ENCODE results near the gene SREK1IP1. TPM values are rescaled to one million over a fixed set of nuclear protein-coding genes. Genes with fewer than 3 reads are reported as not detected.
A peak's percentile ranks its signal among the peaks of the same experiment; 100 is the strongest.

SREK1IP1 gene
- total and polyA plus RNA-seq, 4 donors: 13.6 to 21.7 (median 13.9) TPM

GRCh38 chr5:64693636-64694035 lies 74.9 kb downstream of the SREK1IP1 start:
- no peak for DNase-seq (ENCODE audit: low read depth in 4 of 6, low spot score in 6 of 6)
- H3K36me3 ChIP-seq (ENCODE audit: control insufficient read depth, insufficient read depth, low read length): no peaks in the 10 kb centered on the region
- no peak overlapping the region for H3K4me3 ChIP-seq (ENCODE audit: low read depth, low read length)
- H3K27me3 ChIP-seq (ENCODE audit: control insufficient read depth, insufficient read depth, low read length): peaks cover 20% of the 10 kb centered on the region
- WGBS (ENCODE audit: insufficient coverage): 83% methylated on average over 1 of the region's 2 CpGs
- H3K27ac ChIP-seq (ENCODE audit: low read depth, low read length): no peak overlapping the region
- H3K9me3 ChIP-seq (ENCODE audit: control insufficient read depth, insufficient read depth, low read length): no peaks in the 10 kb centered on the region
- peaks cover 14% of the 10 kb centered on the region for H3K4me1 ChIP-seq (ENCODE audit: control insufficient read depth, insufficient read depth, low read length)

GRCh38 chr5:64691291-64691690 lies 77.2 kb downstream of the SREK1IP1 start:
- WGBS (ENCODE audit: insufficient coverage): no CpG with 5 or more reads among the region's 3 CpGs
- no peak overlapping the region for H3K4me3 ChIP-seq (ENCODE audit: low read depth, low read length)
- peaks cover 20% of the 10 kb centered on the region for H3K27me3 ChIP-seq (ENCODE audit: control insufficient read depth, insufficient read depth, low read length)
- H3K27ac ChIP-seq (ENCODE audit: low read depth, low read length): no peak overlapping the region
- H3K4me1 ChIP-seq (ENCODE audit: control insufficient read depth, insufficient read depth, low read length): peaks cover 14% of the 10 kb centered on the region
- no peaks in the 10 kb centered on the region for H3K9me3 ChIP-seq (ENCODE audit: control insufficient read depth, insufficient read depth, low read length)
- no peaks in the 10 kb centered on the region for H3K36me3 ChIP-seq (ENCODE audit: control insufficient read depth, insufficient read depth, low read length)
- DNase-seq (ENCODE audit: low read depth in 4 of 6, low spot score in 6 of 6): no peak

- Histone ChIP-seq H3K27me3 (ENCODE audit: control insufficient read depth, insufficient read depth, low read length) (peaks cover 20% of the 10 kb centered on the region), H3K4me3 (ENCODE audit: low read depth, low read length) (peak within 1 kb of the TSS; percentile 35), H3K36me3 (ENCODE audit: control insufficient read depth, insufficient read depth, low read length) (no peaks in the 10 kb centered on the region), H3K9me3 (ENCODE audit: control insufficient read depth, insufficient read depth, low read length) (no peaks in the 10 kb centered on the region), H3K4me1 (ENCODE audit: control insufficient read depth, insufficient read depth, low read length) (peaks cover 14% of the 10 kb centered on the region), H3K27ac (ENCODE audit: low read depth, low read length) (no peak within 1 kb of the TSS)
- WGBS (ENCODE audit: insufficient coverage): under 1% methylated on average over 71 of the region's 71 CpGs
- DNase-seq (ENCODE audit: low read depth in 4 of 6, low spot score in 6 of 6): peak in 3 of 6 donors; percentile 9 to 65 (median 49)
These were observed 77.9 kb downstream of the SREK1IP1 start, which contains the start of gene SHISAL2B for GRCh38 chr5:64690417-64691151. TSS of gene SHISAL2B (plus strand) at chr5:64690503. CDS start at chr5:64690624, 121 bp downstream.

- peak overlapping the region; percentile 35 for H3K4me3 ChIP-seq (ENCODE audit: low read depth, low read length)
- H3K27ac ChIP-seq (ENCODE audit: low read depth, low read length): no peak overlapping the region
- peaks cover 14% of the 10 kb centered on the region for H3K4me1 ChIP-seq (ENCODE audit: control insufficient read depth, insufficient read depth, low read length)
- 3% methylated on average over 8 of the region's 9 CpGs for WGBS (ENCODE audit: insufficient coverage)
- peaks cover 20% of the 10 kb centered on the region for H3K27me3 ChIP-seq (ENCODE audit: control insufficient read depth, insufficient read depth, low read length)
- H3K36me3 ChIP-seq (ENCODE audit: control insufficient read depth, insufficient read depth, low read length): no peaks in the 10 kb centered on the region
- peak in 1 of 6 donors; percentile 9 for DNase-seq (ENCODE audit: low read depth in 4 of 6, low spot score in 6 of 6)
- no peaks in the 10 kb centered on the region for H3K9me3 ChIP-seq (ENCODE audit: control insufficient read depth, insufficient read depth, low read length)
These were observed 78.4 kb downstream of the SREK1IP1 start for GRCh38 chr5:64690104-64690416.

GRCh38 chr5:64688965-64689364 lies 79.5 kb downstream of the SREK1IP1 start:
- no peak for DNase-seq (ENCODE audit: low read depth in 4 of 6, low spot score in 6 of 6)
- H3K27ac ChIP-seq (ENCODE audit: low read depth, low read length): no peak overlapping the region
- no peaks in the 10 kb centered on the region for H3K36me3 ChIP-seq (ENCODE audit: control insufficient read depth, insufficient read depth, low read length)
- peaks cover 14% of the 10 kb centered on the region for H3K4me1 ChIP-seq (ENCODE audit: control insufficient read depth, insufficient read depth, low read length)
- no peaks in the 10 kb centered on the region for H3K9me3 ChIP-seq (ENCODE audit: control insufficient read depth, insufficient read depth, low read length)
- WGBS (ENCODE audit: insufficient coverage): 100% methylated on average over 1 of the region's 3 CpGs
- H3K27me3 ChIP-seq (ENCODE audit: control insufficient read depth, insufficient read depth, low read length): peaks cover 20% of the 10 kb centered on the region
- no peak overlapping the region for H3K4me3 ChIP-seq (ENCODE audit: low read depth, low read length)

- Histone ChIP-seq H3K27me3 (ENCODE audit: control insufficient read depth, insufficient read depth, low read length) (peaks cover 20% of the 10 kb centered on the region), H3K4me1 (ENCODE audit: control insufficient read depth, insufficient read depth, low read length) (peaks cover 14% of the 10 kb centered on the region), H3K9me3 (ENCODE audit: control insufficient read depth, insufficient read depth, low read length) (no peaks in the 10 kb centered on the region), H3K4me3 (ENCODE audit: low read depth, low read length) (no peak overlapping the region), H3K36me3 (ENCODE audit: control insufficient read depth, insufficient read depth, low read length) (no peaks in the 10 kb centered on the region), H3K27ac (ENCODE audit: low read depth, low read length) (no peak overlapping the region)
- no CpG with 5 or more reads among the region's 3 CpGs for WGBS (ENCODE audit: insufficient coverage)
- DNase-seq (ENCODE audit: low read depth in 4 of 6, low spot score in 6 of 6): peak in 2 of 6 donors; percentile 29 to 31
These were observed 80.1 kb downstream of the SREK1IP1 start for GRCh38 chr5:64688391-64688790.

- DNase-seq (ENCODE audit: low read depth in 4 of 6, low spot score in 6 of 6): peak in 2 of 6 donors; percentile 41 to 57
- Histone ChIP-seq H3K27ac (ENCODE audit: low read depth, low read length) (no peak overlapping the region), H3K36me3 (ENCODE audit: control insufficient read depth, insufficient read depth, low read length) (no peaks in the 10 kb centered on the region), H3K4me3 (ENCODE audit: low read depth, low read length) (no peak overlapping the region), H3K9me3 (ENCODE audit: control insufficient read depth, insufficient read depth, low read length) (no peaks in the 10 kb centered on the region), H3K4me1 (ENCODE audit: control insufficient read depth, insufficient read depth, low read length) (peaks cover 10% of the 10 kb centered on the region), H3K27me3 (ENCODE audit: control insufficient read depth, insufficient read depth, low read length) (peaks cover 16% of the 10 kb centered on the region)
- WGBS (ENCODE audit: insufficient coverage): 82% methylated on average over 3 of the region's 5 CpGs
These were observed 82.6 kb downstream of the SREK1IP1 start for GRCh38 chr5:64685866-64686265.

GRCh38 chr5:64682608-64683007 lies 85.9 kb downstream of the SREK1IP1 start:
- 88% methylated on average over 7 of the region's 7 CpGs for WGBS (ENCODE audit: insufficient coverage)
- Histone ChIP-seq H3K27ac (ENCODE audit: low read depth, low read length) (no peak overlapping the region), H3K4me1 (ENCODE audit: control insufficient read depth, insufficient read depth, low read length) (no peaks in the 10 kb centered on the region), H3K9me3 (ENCODE audit: control insufficient read depth, insufficient read depth, low read length) (no peaks in the 10 kb centered on the region), H3K4me3 (ENCODE audit: low read depth, low read length) (no peak overlapping the region), H3K27me3 (ENCODE audit: control insufficient read depth, insufficient read depth, low read length) (no peaks in the 10 kb centered on the region), H3K36me3 (ENCODE audit: control insufficient read depth, insufficient read depth, low read length) (no peaks in the 10 kb centered on the region)
- DNase-seq (ENCODE audit: low read depth in 4 of 6, low spot score in 6 of 6): no peak

GRCh38 chr5:64680289-64680688 lies 88.2 kb downstream of the SREK1IP1 start:
- 81% methylated on average over 2 of the region's 4 CpGs for WGBS (ENCODE audit: insufficient coverage)
- H3K27me3 ChIP-seq (ENCODE audit: control insufficient read depth, insufficient read depth, low read length): no peaks in the 10 kb centered on the region
- no peak for DNase-seq (ENCODE audit: low read depth in 4 of 6, low spot score in 6 of 6)
- H3K4me1 ChIP-seq (ENCODE audit: control insufficient read depth, insufficient read depth, low read length): no peaks in the 10 kb centered on the region
- H3K9me3 ChIP-seq (ENCODE audit: control insufficient read depth, insufficient read depth, low read length): no peaks in the 10 kb centered on the region
- no peak overlapping the region for H3K27ac ChIP-seq (ENCODE audit: low read depth, low read length)
- no peaks in the 10 kb centered on the region for H3K36me3 ChIP-seq (ENCODE audit: control insufficient read depth, insufficient read depth, low read length)
- no peak overlapping the region for H3K4me3 ChIP-seq (ENCODE audit: low read depth, low read length)

GRCh38 chr5:64678374-64678773 lies 90.1 kb downstream of the SREK1IP1 start:
- Histone ChIP-seq H3K27ac (ENCODE audit: low read depth, low read length) (no peak overlapping the region), H3K9me3 (ENCODE audit: control insufficient read depth, insufficient read depth, low read length) (no peaks in the 10 kb centered on the region), H3K27me3 (ENCODE audit: control insufficient read depth, insufficient read depth, low read length) (no peaks in the 10 kb centered on the region), H3K36me3 (ENCODE audit: control insufficient read depth, insufficient read depth, low read length) (no peaks in the 10 kb centered on the region), H3K4me1 (ENCODE audit: control insufficient read depth, insufficient read depth, low read length) (no peaks in the 10 kb centered on the region), H3K4me3 (ENCODE audit: low read depth, low read length) (no peak overlapping the region)
- 29% methylated on average over 3 of the region's 5 CpGs for WGBS (ENCODE audit: insufficient coverage)
- peak in 4 of 6 donors; percentile 23 to 84 (median 43) for DNase-seq (ENCODE audit: low read depth in 4 of 6, low spot score in 6 of 6)

Measured in spinal cord (tissue), 10 donors.